Neural progenitor cell (in vitro differentiated cells): Measurements from ENCODE around the gene AKR1B1.

Source experiments
- CTCF ChIP-seq: fragments of 200-600 bp; sonication (generic); IDR thresholded peaks from 2 replicates; pipeline ENCODE4 v1.5.1; 2017; ENCODE audit warnings: antibody characterized with exemption, mild to moderate bottlenecking
- EZH2 ChIP-seq: fragments of 200-600 bp; sonication (generic); IDR thresholded peaks from 2 replicates; pipeline ENCODE4 v1.6.1; 2017; ENCODE audit warnings: antibody characterized with exemption, mild to moderate bottlenecking, moderate library complexity

- TF ChIP-seq CTCF (no peak), EZH2 (no peak)
Measured at GRCh38 chr7:134461916-134462315, 3.0 kb upstream of the AKR1B1 start.
